Natural killer cell (primary cell): ENCODE measurements around the gene SNAI3. TPM values are rescaled to one million over a fixed set of nuclear protein-coding genes. Genes with fewer than 3 reads are reported as not detected.

Experiments used
- ATAC-seq, 3 donors: fragments of 150-1000 bp in 2 of 3; fragments of 200-7000 bp in 1 of 3; cut with Tn5 transposase; 1 replicate in 1 of 3; 2 replicates in 2 of 3; pipeline ENCODE4 v1.10.0; 2021; ENCODE audit warnings: mild to moderate bottlenecking in 2 of 3, moderate library complexity in 2 of 3
- DNase-seq, 2 donors: peaks; one replicate each; pipeline versions ENCODE4 v3.0.0 to v3.0.0-alpha.2; 2013 to 2021; ENCODE audit warnings: mixed read lengths in 1 of 2
- H3K27ac ChIP-seq: one replicate; pipeline ENCODE4 v1.5.1; 2013; ENCODE audit warnings: mild to moderate bottlenecking, low read length
- H3K27me3 ChIP-seq: one replicate; pipeline ENCODE4 v1.6.1; 2013; ENCODE audit warnings: low read length; ENCODE audit not compliant: control insufficient read depth, insufficient read depth
- H3K36me3 ChIP-seq: one replicate; pipeline ENCODE4 v1.6.1; 2013; ENCODE audit warnings: low read length; ENCODE audit not compliant: control insufficient read depth, insufficient read depth
- H3K4me1 ChIP-seq: one replicate; pipeline ENCODE4 v1.6.1; 2013; ENCODE audit warnings: low read length; ENCODE audit not compliant: control insufficient read depth, insufficient read depth
- H3K4me3 ChIP-seq: one replicate; pipeline ENCODE4 v1.5.1; 2013; ENCODE audit warnings: low read length
- H3K9me3 ChIP-seq: one replicate; pipeline ENCODE4 v1.6.1; 2013; ENCODE audit warnings: low read length; ENCODE audit not compliant: control insufficient read depth, insufficient read depth
- H3K27ac Mint-ChIP-seq, 2 donors: one replicate each; pipeline ENCODE4 v1.8.0; 2022; ENCODE audit warnings: mild to moderate bottlenecking in 2 of 2, mixed read lengths in 2 of 2, moderate library complexity in 1 of 2
- H3K27me3 Mint-ChIP-seq, 2 donors: one replicate each; pipeline ENCODE4 v1.8.0; 2022; ENCODE audit warnings: low read depth in 2 of 2, mixed read lengths in 2 of 2
- H3K36me3 Mint-ChIP-seq: one replicate; pipeline ENCODE4 v1.8.0; 2022; ENCODE audit warnings: mixed read lengths
- H3K4me1 Mint-ChIP-seq, 2 donors: one replicate each; pipeline ENCODE4 v1.8.0; 2022; ENCODE audit warnings: mixed read lengths in 2 of 2
- H3K4me3 Mint-ChIP-seq: one replicate; pipeline ENCODE4 v1.8.0; 2022; ENCODE audit warnings: mild to moderate bottlenecking, moderate library complexity, mixed read lengths
- H3K9me3 Mint-ChIP-seq, 2 donors: one replicate each; pipeline ENCODE4 v1.8.0; 2022; ENCODE audit warnings: mixed read lengths in 2 of 2
- WGBS: methylation state at CpG from one replicate; pipeline ENCODE4 v1.1.7; 2013; ENCODE audit warnings: missing lambda C conversion rate; ENCODE audit not compliant: insufficient coverage; 5-methylcytosine and 5-hydroxymethylcytosine counted together
- intact Hi-C: fragments of 100-400 bp; cut with micrococcal nuclease; formaldehyde crosslinking; loops from one replicate; pipeline ENCODE4 v1.14.2; 2022
- total RNA-seq, 4 donors: library from RNA; stranded (reverse); fragments of 120-200 nt in 1 of 4; gene quantifications; one replicate each; pipeline versions ENCODE4 v1.2.3 to v1.2.4, GENCODE V29; 2013 to 2022
- TF ChIP-seq, protein P1 (sequence below): fragments of 200-600 bp; IDR thresholded peaks from one replicate; pipeline ENCODE4 v1.8.0; 2022; ENCODE audit warnings: antibody characterized with exemption

SNAI3 gene
- total RNA-seq, 3 donors from 2014 or later (not counting 1 experiment from before 2014, with no cell fraction given): 8.2 to 9.2 (median 8.4) TPM

DNA sequence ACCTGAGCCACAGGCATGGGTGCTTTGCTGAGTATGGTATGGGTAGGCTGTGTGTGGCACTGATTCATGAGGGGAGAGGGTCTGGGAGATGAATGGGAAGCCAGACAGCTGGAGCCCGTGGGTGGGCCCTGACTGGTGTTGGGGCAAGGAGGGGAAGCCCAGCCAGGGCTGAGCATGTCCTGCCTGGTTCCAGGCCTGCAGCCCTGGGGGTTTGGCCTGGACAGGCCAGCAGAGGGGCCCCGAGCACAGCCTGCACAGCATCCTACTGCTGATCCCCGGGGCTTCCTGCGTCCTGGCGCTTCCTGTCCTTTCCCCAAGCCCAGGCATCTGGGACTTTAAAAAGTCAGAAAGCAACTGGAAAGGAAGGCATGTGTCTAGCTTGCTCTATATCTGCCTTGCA lies 18.8 kb downstream of the SNAI3 start:
- Histone ChIP-seq H3K27ac (no peak overlapping the region), H3K4me1 (peaks cover 8% of the 10 kb centered on the region), H3K4me3 (no peak overlapping the region), H3K36me3 (no peaks in the 10 kb centered on the region), H3K27me3 (no peaks in the 10 kb centered on the region), H3K9me3 (no peaks in the 10 kb centered on the region)
- ATAC-seq (no peak), DNase-seq (no peak)
- Mint-ChIP-seq H3K9me3 (no peaks in the 10 kb centered on the region), H3K4me1 (peaks cover 0 to 12% of the 10 kb centered on the region in 2 donors), H3K4me3 (no peak overlapping the region), H3K27ac (peak overlapping the region in 1 of 2 donors; percentile 16), H3K27me3 (no peaks in the 10 kb centered on the region), H3K36me3 (no peaks in the 10 kb centered on the region)
- WGBS: 91% methylated on average over 5 of the region's 5 CpGs
- intact Hi-C loops: no loop called here
- TF ChIP-seq, protein P1, sequence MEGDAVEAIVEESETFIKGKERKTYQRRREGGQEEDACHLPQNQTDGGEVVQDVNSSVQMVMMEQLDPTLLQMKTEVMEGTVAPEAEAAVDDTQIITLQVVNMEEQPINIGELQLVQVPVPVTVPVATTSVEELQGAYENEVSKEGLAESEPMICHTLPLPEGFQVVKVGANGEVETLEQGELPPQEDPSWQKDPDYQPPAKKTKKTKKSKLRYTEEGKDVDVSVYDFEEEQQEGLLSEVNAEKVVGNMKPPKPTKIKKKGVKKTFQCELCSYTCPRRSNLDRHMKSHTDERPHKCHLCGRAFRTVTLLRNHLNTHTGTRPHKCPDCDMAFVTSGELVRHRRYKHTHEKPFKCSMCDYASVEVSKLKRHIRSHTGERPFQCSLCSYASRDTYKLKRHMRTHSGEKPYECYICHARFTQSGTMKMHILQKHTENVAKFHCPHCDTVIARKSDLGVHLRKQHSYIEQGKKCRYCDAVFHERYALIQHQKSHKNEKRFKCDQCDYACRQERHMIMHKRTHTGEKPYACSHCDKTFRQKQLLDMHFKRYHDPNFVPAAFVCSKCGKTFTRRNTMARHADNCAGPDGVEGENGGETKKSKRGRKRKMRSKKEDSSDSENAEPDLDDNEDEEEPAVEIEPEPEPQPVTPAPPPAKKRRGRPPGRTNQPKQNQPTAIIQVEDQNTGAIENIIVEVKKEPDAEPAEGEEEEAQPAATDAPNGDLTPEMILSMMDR: no peak

DNA sequence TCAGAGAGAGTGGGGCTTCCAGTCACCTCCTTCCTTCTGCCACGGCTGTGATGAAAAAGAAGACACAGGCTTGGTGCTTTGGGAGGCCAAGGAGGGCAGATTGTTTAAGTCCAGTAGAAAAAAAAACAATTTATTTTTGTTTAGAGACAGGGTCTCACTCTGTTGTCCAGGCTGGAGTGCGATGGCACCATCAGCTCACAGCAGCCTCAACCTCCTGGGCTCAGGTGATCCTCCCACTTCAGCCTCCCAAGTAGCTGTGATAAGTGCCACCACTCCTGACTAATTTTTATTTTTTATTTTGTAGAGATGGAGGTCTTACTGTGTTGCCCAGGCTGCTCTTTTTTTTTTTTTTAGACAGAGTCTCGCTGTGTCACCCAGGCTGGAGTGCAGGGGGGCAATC lies 20.7 kb downstream of the SNAI3 start:
- intact Hi-C loops: no loop called here
- ATAC-seq (no peak), DNase-seq (no peak)
- 98% methylated on average over 3 of the region's 3 CpGs for WGBS
- Mint-ChIP-seq H3K36me3 (no peaks in the 10 kb centered on the region), H3K27ac (no peak overlapping the region), H3K4me1 (peaks cover 12 to 24% of the 10 kb centered on the region in 2 donors), H3K27me3 (no peaks in the 10 kb centered on the region), H3K4me3 (peak overlapping the region; percentile 58), H3K9me3 (no peaks in the 10 kb centered on the region)
- no peaks in the 10 kb centered on the region for H3K36me3 ChIP-seq
- H3K27me3 ChIP-seq: no peaks in the 10 kb centered on the region
- no peaks in the 10 kb centered on the region for H3K9me3 ChIP-seq
- peaks cover 20% of the 10 kb centered on the region for H3K4me1 ChIP-seq
- no peak overlapping the region for H3K27ac ChIP-seq
- TF ChIP-seq, protein P1: no peak
- H3K4me3 ChIP-seq: no peak overlapping the region

DNA sequence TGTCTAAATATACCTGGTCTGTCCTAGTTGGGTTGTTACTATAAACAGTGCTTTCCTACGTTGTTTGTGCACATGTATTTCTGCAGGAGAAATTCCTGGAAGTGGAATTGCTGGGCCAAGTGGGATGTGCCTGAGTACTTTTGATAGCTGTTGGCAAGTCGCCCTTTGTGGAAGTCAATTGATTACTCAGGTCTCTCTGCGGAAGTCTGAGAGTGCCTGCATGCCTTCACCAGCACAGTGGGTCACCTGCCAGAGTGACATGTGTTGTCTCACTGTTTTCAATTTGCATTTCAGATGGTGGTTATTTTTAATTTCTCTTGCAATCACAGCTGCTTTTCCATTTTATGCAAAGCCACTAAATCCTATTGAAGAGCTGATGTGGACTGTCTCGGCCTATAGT lies 21.2 kb downstream of the SNAI3 start:
- no peaks in the 10 kb centered on the region for H3K9me3 ChIP-seq
- no peak overlapping the region for H3K27ac Mint-ChIP-seq

More for the DNA sequence above, 21.2 kb downstream of the SNAI3 start:
- Mint-ChIP-seq H3K4me1 (peaks cover 12 to 24% of the 10 kb centered on the region in 2 donors), H3K27me3 (no peaks in the 10 kb centered on the region), H3K4me3 (peak overlapping the region; percentile 58), H3K9me3 (no peaks in the 10 kb centered on the region), H3K36me3 (no peaks in the 10 kb centered on the region)
- intact Hi-C loops: no loop called here
- no peak for ATAC-seq
- WGBS: 96% methylated on average over 4 of the region's 4 CpGs
- no peak for DNase-seq
- TF ChIP-seq, protein P1: no peak
- peaks cover 20% of the 10 kb centered on the region for H3K4me1 ChIP-seq
- H3K27ac ChIP-seq: no peak overlapping the region
- H3K27me3 ChIP-seq: no peaks in the 10 kb centered on the region
- no peak overlapping the region for H3K4me3 ChIP-seq
- H3K36me3 ChIP-seq: no peaks in the 10 kb centered on the region
